Keratinocyte (primary cell): ENCODE measurements around the gene PIGU. TPM values are rescaled to one million over a fixed set of nuclear protein-coding genes. Genes with fewer than 3 reads are reported as not detected.
A peak's percentile ranks its signal among the peaks of the same experiment; 100 is the strongest.

Source experiments
- DNase-seq: peaks from one replicate; pipeline ENCODE4 v3.0.0-alpha.2; 2011; ENCODE audit warnings: low read depth, missing footprints, low spot score
- FAIRE-seq: peaks from 2 replicates; lab custom pipeline; 2011; peaks lifted over from hg19 to GRCh38; lab: Jason Lieb, UNC
- H2AFZ ChIP-seq: 2 replicates; pipeline ENCODE4 v1.6.0; 2012; ENCODE audit warnings: low read length, control low read depth, inconsistent platforms; ENCODE audit not compliant: control insufficient read depth
- H3K27ac ChIP-seq: 2 replicates; pipeline ENCODE4 v1.5.1; 2011; ENCODE audit warnings: low read length; ENCODE audit not compliant: control insufficient read depth, insufficient read depth
- H3K27me3 ChIP-seq: 3 replicates; pipeline ENCODE4 v1.6.0; 2011; ENCODE audit warnings: low read length; ENCODE audit not compliant: control insufficient read depth, insufficient read depth; ENCODE audit errors: extremely low read depth
- H3K36me3 ChIP-seq, 2 experiments: 2 replicates in 1 of 2; 3 replicates in 1 of 2; pipeline ENCODE4 v1.5.1; 2011; ENCODE audit warnings: low read length in 2 of 2, mild to moderate bottlenecking in 1 of 2; ENCODE audit not compliant: control insufficient read depth in 2 of 2, insufficient read depth in 2 of 2; ENCODE audit errors: extremely low read depth in 1 of 2
- H3K4me1 ChIP-seq: 3 replicates; pipeline ENCODE4 v1.5.1; 2011; ENCODE audit warnings: low read length; ENCODE audit not compliant: control insufficient read depth, insufficient read depth; ENCODE audit errors: extremely low read depth
- H3K4me2 ChIP-seq: 3 replicates; pipeline ENCODE4 v1.6.0; 2011; ENCODE audit warnings: low read depth, low read length; ENCODE audit not compliant: control insufficient read depth, insufficient read depth; ENCODE audit errors: extremely low read depth
- H3K4me3 ChIP-seq, 3 experiments: fragments of 200-600 bp in 1 of 3; sonication (generic) in 1 of 3; 2 replicates in 2 of 3; 3 replicates in 1 of 3; pipeline ENCODE4 v1.5.1; 2011 to 2016; ENCODE audit warnings: low read length in 3 of 3, mild to moderate bottlenecking in 3 of 3, control low read depth in 2 of 3, inconsistent platforms in 1 of 3, low read depth in 1 of 3, mixed read lengths in 1 of 3, mixed run types in 1 of 3, moderate library complexity in 1 of 3; ENCODE audit not compliant: control insufficient read depth in 2 of 3, insufficient read depth in 2 of 3; ENCODE audit errors: extremely low read depth in 1 of 3
- H3K79me2 ChIP-seq: 2 replicates; pipeline ENCODE4 v1.6.0; 2012; ENCODE audit warnings: low read length; ENCODE audit not compliant: control insufficient read depth, insufficient read depth
- H3K9ac ChIP-seq: 3 replicates; pipeline ENCODE4 v1.6.0; 2011; ENCODE audit warnings: low read length; ENCODE audit not compliant: control insufficient read depth, insufficient read depth; ENCODE audit errors: extremely low read depth
- H3K9me1 ChIP-seq: 3 replicates; pipeline ENCODE4 v1.6.0; 2011; ENCODE audit warnings: low read length; ENCODE audit not compliant: control insufficient read depth, insufficient read depth; ENCODE audit errors: extremely low read depth
- H3K9me3 ChIP-seq: 2 replicates; pipeline ENCODE4 v1.5.1; 2012; ENCODE audit warnings: low read depth, low read length; ENCODE audit not compliant: control insufficient read depth
- H4K20me1 ChIP-seq: 3 replicates; pipeline ENCODE4 v1.6.0; 2011; ENCODE audit warnings: low read length; ENCODE audit not compliant: control insufficient read depth, insufficient read depth; ENCODE audit errors: extremely low read depth
- EZH2 ChIP-seq: IDR thresholded peaks from one replicate; pipeline ENCODE4 v1.6.1; 2012; ENCODE audit warnings: inconsistent platforms, mild to moderate bottlenecking, low read length, moderate library complexity
- dilution Hi-C: fragments of 300-500 bp; cut with MboI; formaldehyde crosslinking; loops from one replicate; pipeline ENCODE4 v1.7.0; 2020; ENCODE audit warnings: low sequenced_read_pairs; ENCODE audit not compliant: extremely low pct_ligation_motif_present
- polyA plus RNA-seq, 5 experiments: library from polyadenylated mRNA; depleted of rRNA in 3 of 5; stranded (reverse) in 3 of 5; stranded (forward) in 1 of 5; unstranded in 1 of 5; fragments of >200 nt; gene quantifications; 1 replicate in 1 of 5; 2 replicates in 3 of 5; 3 replicates in 1 of 5; pipeline versions ENCODE4 v1.2.1 to v1.2.3, GENCODE V29; 2011 to 2012; ENCODE audit warnings: missing spikeins in 2 of 5, low read depth in 1 of 5, low replicate concordance in 1 of 5
- TF ChIP-seq, protein P1 (sequence below), 3 experiments: IDR thresholded peaks in 1 of 3; conservative IDR thresholded peaks in 1 of 3; optimal IDR thresholded peaks in 1 of 3; 2 replicates in 2 of 3; 3 replicates in 1 of 3; pipeline versions ENCODE3 to v1.5.1; 2011; ENCODE audit warnings: low read length in 3 of 3, mild to moderate bottlenecking in 3 of 3, moderate library complexity in 2 of 3, control low read depth in 1 of 3, inconsistent platforms in 1 of 3; ENCODE audit not compliant: insufficient read depth in 2 of 3; ENCODE audit errors: extremely low read depth in 1 of 3

PIGU gene
- polyA plus RNA-seq, 1 donor (not counting 4 experiments of a cell fraction or from before 2014, with no cell fraction given) = 48.0 TPM

DNA sequence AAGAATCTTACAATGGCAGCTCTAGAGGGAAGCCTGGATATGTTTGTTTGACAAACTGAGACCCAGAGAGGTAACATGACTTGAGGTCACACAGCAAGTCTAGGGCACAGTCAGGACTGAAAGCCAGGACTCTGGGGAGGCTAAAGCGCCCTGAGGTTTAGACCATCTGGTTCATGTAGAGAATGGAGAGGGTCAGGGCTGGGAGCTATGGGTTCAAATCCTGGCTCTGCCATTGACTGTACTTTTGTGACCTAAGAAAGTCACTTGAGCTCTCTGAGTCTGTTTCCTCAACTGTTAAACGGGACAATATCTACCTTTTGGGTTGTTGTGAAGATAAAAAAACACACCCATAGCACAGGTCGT lies 26.1 kb upstream of the PIGU start:
- Histone ChIP-seq H3K4me1 (peaks cover 23% of the 10 kb centered on the region), H4K20me1 (no peaks in the 10 kb centered on the region), H3K9me3 (no peaks in the 10 kb centered on the region), H3K36me3 (no peaks in the 10 kb centered on the region), H3K4me2 (peak overlapping the region; percentile 85), H3K4me3 (peak overlapping the region in 1 of 3 experiments; percentile 79), H3K9me1 (no peaks in the 10 kb centered on the region), H3K27me3 (peaks cover 6% of the 10 kb centered on the region), H2AFZ (no peak overlapping the region), H3K27ac (no peak overlapping the region), H3K79me2 (no peaks in the 10 kb centered on the region), H3K9ac (peak overlapping the region; percentile 70)
- DNase-seq (no peak), FAIRE-seq (no peak)
- dilution Hi-C loops = no loop called here
- TF ChIP-seq EZH2 = no peak
- TF ChIP-seq, protein P1, sequence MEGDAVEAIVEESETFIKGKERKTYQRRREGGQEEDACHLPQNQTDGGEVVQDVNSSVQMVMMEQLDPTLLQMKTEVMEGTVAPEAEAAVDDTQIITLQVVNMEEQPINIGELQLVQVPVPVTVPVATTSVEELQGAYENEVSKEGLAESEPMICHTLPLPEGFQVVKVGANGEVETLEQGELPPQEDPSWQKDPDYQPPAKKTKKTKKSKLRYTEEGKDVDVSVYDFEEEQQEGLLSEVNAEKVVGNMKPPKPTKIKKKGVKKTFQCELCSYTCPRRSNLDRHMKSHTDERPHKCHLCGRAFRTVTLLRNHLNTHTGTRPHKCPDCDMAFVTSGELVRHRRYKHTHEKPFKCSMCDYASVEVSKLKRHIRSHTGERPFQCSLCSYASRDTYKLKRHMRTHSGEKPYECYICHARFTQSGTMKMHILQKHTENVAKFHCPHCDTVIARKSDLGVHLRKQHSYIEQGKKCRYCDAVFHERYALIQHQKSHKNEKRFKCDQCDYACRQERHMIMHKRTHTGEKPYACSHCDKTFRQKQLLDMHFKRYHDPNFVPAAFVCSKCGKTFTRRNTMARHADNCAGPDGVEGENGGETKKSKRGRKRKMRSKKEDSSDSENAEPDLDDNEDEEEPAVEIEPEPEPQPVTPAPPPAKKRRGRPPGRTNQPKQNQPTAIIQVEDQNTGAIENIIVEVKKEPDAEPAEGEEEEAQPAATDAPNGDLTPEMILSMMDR (optimal IDR thresholded peaks at IDR 0.05 in 1 of 3, IDR thresholded peaks at IDR 0.05 in 1 of 3, conservative IDR thresholded peaks at IDR 0.05 in 1 of 3; ENCODE audit: extremely low read depth in 1 of 3, insufficient read depth in 2 of 3, low read length in 3 of 3) = no peak

DNA sequence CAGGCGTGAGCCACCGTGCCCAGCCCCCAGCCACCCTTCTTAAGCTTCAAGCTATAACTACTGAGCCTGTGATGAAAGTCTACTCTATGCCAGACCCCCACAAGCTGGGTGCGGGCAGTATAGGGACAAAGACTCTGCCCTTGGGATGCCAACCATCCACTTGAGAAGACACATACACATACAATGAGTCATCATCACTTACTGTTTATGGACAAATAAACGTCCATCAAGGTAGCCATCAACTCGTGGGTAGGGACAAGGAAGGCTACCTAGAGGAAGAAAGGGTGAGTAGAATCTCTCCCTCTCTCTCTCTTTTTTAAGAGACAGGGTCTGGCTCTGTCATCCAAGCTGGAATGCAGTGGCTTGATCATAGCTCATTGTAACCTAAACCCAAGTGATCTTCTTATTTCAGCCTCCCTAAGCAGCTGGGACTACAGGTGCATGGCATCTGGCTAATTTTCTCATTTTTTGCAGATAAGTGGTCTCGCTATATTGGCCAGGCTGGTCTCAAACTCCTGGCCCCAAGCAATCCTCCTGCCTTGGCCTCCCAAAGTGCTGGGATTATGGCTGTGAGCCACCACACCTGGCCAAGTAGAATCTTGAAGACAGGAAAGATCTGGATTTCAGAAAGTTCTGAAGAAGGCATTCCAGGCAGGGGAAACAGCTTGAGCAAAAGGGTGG lies 24.7 kb upstream of the PIGU start:
- no peak overlapping the region for H3K27ac ChIP-seq
- H3K9ac ChIP-seq = no peak overlapping the region
- no peak overlapping the region for H2AFZ ChIP-seq
- DNase-seq (no peak), FAIRE-seq (no peak)
- no peaks in the 10 kb centered on the region for H3K36me3 ChIP-seq
- no peaks in the 10 kb centered on the region for H3K79me2 ChIP-seq
- H3K27me3 ChIP-seq = peaks cover 6% of the 10 kb centered on the region
- no peak overlapping the region for H3K4me2 ChIP-seq
- no peaks in the 10 kb centered on the region for H3K9me1 ChIP-seq
- no peak overlapping the region for H3K4me3 ChIP-seq
- no peaks in the 10 kb centered on the region for H4K20me1 ChIP-seq
- TF ChIP-seq, protein P1 (optimal IDR thresholded peaks at IDR 0.05 in 1 of 3, IDR thresholded peaks at IDR 0.05 in 1 of 3, conservative IDR thresholded peaks at IDR 0.05 in 1 of 3; ENCODE audit: extremely low read depth in 1 of 3, insufficient read depth in 2 of 3, low read length in 3 of 3) = no peak
- no peak for TF ChIP-seq EZH2
- dilution Hi-C loops = no loop called here
- peaks cover 22% of the 10 kb centered on the region for H3K4me1 ChIP-seq
- no peaks in the 10 kb centered on the region for H3K9me3 ChIP-seq
